Skeletal muscle satellite cell (primary cell): ENCODE results near the gene RACGAP1.
"Not testable (repeated sequence)": the region's sequence is repeated elsewhere in the genome, so short reads cannot be mapped to it uniquely, and the experiment has no call there.

Source experiments
- H3K27me3 ChIP-seq: 2 replicates; pipeline ENCODE4 v1.7.0; 2013; ENCODE audit warnings: low read length; ENCODE audit not compliant: control insufficient read depth, insufficient read depth
- H3K36me3 ChIP-seq: 2 replicates; pipeline ENCODE4 v1.7.0; 2013; ENCODE audit warnings: mild to moderate bottlenecking, control low read depth, low read length; ENCODE audit not compliant: insufficient read depth
- H3K4me1 ChIP-seq: 2 replicates; pipeline ENCODE4 v1.7.0; 2013; ENCODE audit warnings: low read length; ENCODE audit not compliant: control insufficient read depth, insufficient read depth
- H3K4me2 ChIP-seq: 2 replicates; pipeline ENCODE4 v1.7.0; 2013; ENCODE audit warnings: mild to moderate bottlenecking, low read length
- H3K4me3 ChIP-seq: 2 replicates; pipeline ENCODE4 v1.7.0; 2013; ENCODE audit warnings: low read length
- H3K9ac ChIP-seq: 2 replicates; pipeline ENCODE4 v1.7.0; 2013; ENCODE audit warnings: mild to moderate bottlenecking, low read depth, low read length, moderate library complexity
- H3K9me3 ChIP-seq: replicated peaks from 2 replicates; pipeline ENCODE4 v1.7.0; 2013; ENCODE audit warnings: mild to moderate bottlenecking, control low read depth, low read length

Gene RACGAP1

GRCh38 chr12:50041062-50041860 is 16.0 kb upstream of the RACGAP1 start:
- Histone ChIP-seq H3K4me3 (no peak overlapping the region), H3K27me3 (peaks cover 12% of the 10 kb centered on the region), H3K4me1 (no peaks in the 10 kb centered on the region), H3K9me3 (no peaks in the 10 kb centered on the region), H3K36me3 (no peaks in the 10 kb centered on the region), H3K9ac (no peak overlapping the region), H3K4me2 (no peak overlapping the region)

- no peak overlapping the region for H3K9ac ChIP-seq
- H3K27me3 ChIP-seq: peaks cover 17% of the 10 kb centered on the region
- no peaks in the 10 kb centered on the region for H3K9me3 ChIP-seq
Observed at GRCh38 chr12:50040657-50041056, 15.4 kb upstream of the RACGAP1 start.

GRCh38 chr12:50039151-50039835 is 14.0 kb upstream of the RACGAP1 start:
- peaks cover 17% of the 10 kb centered on the region for H3K27me3 ChIP-seq
- no peak overlapping the region for H3K4me2 ChIP-seq
- no peaks in the 10 kb centered on the region for H3K36me3 ChIP-seq
- no peak overlapping the region for H3K9ac ChIP-seq
- H3K4me3 ChIP-seq: no peak overlapping the region
- no peaks in the 10 kb centered on the region for H3K9me3 ChIP-seq
- H3K4me1 ChIP-seq: no peaks in the 10 kb centered on the region

More at GRCh38 chr12:50040657-50041056, 15.4 kb upstream of the RACGAP1 start:
- Histone ChIP-seq H3K36me3 (no peaks in the 10 kb centered on the region), H3K4me3 (no peak overlapping the region), H3K4me2 (no peak overlapping the region), H3K4me1 (no peaks in the 10 kb centered on the region)

GRCh38 chr12:50038336-50038735 is 13.0 kb upstream of the RACGAP1 start:
- Histone ChIP-seq H3K4me2 (no peak overlapping the region), H3K4me1 (no peaks in the 10 kb centered on the region), H3K27me3 (peaks cover 17% of the 10 kb centered on the region), H3K4me3 (no peak overlapping the region), H3K36me3 (no peaks in the 10 kb centered on the region), H3K9ac (no peak overlapping the region), H3K9me3 (no peaks in the 10 kb centered on the region)

- Histone ChIP-seq H3K9me3 (no peaks in the 10 kb centered on the region), H3K4me3 (peak overlapping the region; percentile 56), H3K4me2 (peak overlapping the region; percentile 71), H3K36me3 (no peaks in the 10 kb centered on the region), H3K27me3 (peaks cover 17% of the 10 kb centered on the region), H3K9ac (peak overlapping the region; percentile 21), H3K4me1 (peaks cover 5% of the 10 kb centered on the region)
Observed at GRCh38 chr12:50032854-50033581, 7.7 kb upstream of the RACGAP1 start.

GRCh38 chr12:50032515-50032853 is 7.2 kb upstream of the RACGAP1 start:
- peak overlapping the region; percentile 21 for H3K9ac ChIP-seq
- H3K36me3 ChIP-seq: no peaks in the 10 kb centered on the region
- peaks cover 17% of the 10 kb centered on the region for H3K27me3 ChIP-seq
- peak overlapping the region; percentile 56 for H3K4me3 ChIP-seq
- H3K4me2 ChIP-seq: peak overlapping the region; percentile 71
- H3K9me3 ChIP-seq: no peaks in the 10 kb centered on the region
- H3K4me1 ChIP-seq: peaks cover 5% of the 10 kb centered on the region

GRCh38 chr12:50030449-50030848 is 5.2 kb upstream of the RACGAP1 start:
- H3K9ac ChIP-seq, H3K4me2 ChIP-seq, H3K27me3 ChIP-seq, H3K9me3 ChIP-seq, H3K4me3 ChIP-seq, H3K36me3 ChIP-seq, H3K4me1 ChIP-seq: not testable (repeated sequence)

GRCh38 chr12:50026691-50027090 is 1.4 kb upstream of the RACGAP1 start:
- Histone ChIP-seq H3K4me1 (peaks cover 10% of the 10 kb centered on the region), H3K4me2 (no peak overlapping the region), H3K36me3 (no peaks in the 10 kb centered on the region), H3K9me3 (no peaks in the 10 kb centered on the region), H3K9ac (no peak overlapping the region), H3K27me3 (no peaks in the 10 kb centered on the region), H3K4me3 (no peak overlapping the region)

- peaks cover 22% of the 10 kb centered on the region for H3K4me1 ChIP-seq
- H3K27me3 ChIP-seq: no peaks in the 10 kb centered on the region
- H3K4me2 ChIP-seq: peak overlapping the region; percentile 82
- peak overlapping the region; percentile 95 for H3K4me3 ChIP-seq
- peak overlapping the region; percentile 92 for H3K9ac ChIP-seq
- no peaks in the 10 kb centered on the region for H3K36me3 ChIP-seq
- H3K9me3 ChIP-seq: no peaks in the 10 kb centered on the region
Observed at GRCh38 chr12:50024805-50025186, 498 bp downstream of the RACGAP1 start.

- Histone ChIP-seq H3K36me3 (no peaks in the 10 kb centered on the region), H3K4me2 (peak overlapping the region; percentile 82), H3K9me3 (no peaks in the 10 kb centered on the region), H3K4me1 (peaks cover 22% of the 10 kb centered on the region), H3K27me3 (no peaks in the 10 kb centered on the region), H3K9ac (peak overlapping the region; percentile 92), H3K4me3 (peak overlapping the region; percentile 95)
Observed at GRCh38 chr12:50024227-50024626, 1.1 kb downstream of the RACGAP1 start.

GRCh38 chr12:50022903-50023302 is 2.4 kb downstream of the RACGAP1 start:
- Histone ChIP-seq H3K4me2 (peak overlapping the region; percentile 31), H3K4me1 (peaks cover 27% of the 10 kb centered on the region), H3K27me3 (no peaks in the 10 kb centered on the region), H3K4me3 (no peak overlapping the region), H3K36me3 (no peaks in the 10 kb centered on the region), H3K9ac (no peak overlapping the region), H3K9me3 (no peaks in the 10 kb centered on the region)
